ENCODE measurements around the gene ASCC3. TPM values are rescaled to one million over a fixed set of nuclear protein-coding genes. Genes with fewer than 3 reads are reported as not detected.

Gene ASCC3
- total RNA-seq, 1 donor from 2014 or later: 12.7 TPM

DNA sequence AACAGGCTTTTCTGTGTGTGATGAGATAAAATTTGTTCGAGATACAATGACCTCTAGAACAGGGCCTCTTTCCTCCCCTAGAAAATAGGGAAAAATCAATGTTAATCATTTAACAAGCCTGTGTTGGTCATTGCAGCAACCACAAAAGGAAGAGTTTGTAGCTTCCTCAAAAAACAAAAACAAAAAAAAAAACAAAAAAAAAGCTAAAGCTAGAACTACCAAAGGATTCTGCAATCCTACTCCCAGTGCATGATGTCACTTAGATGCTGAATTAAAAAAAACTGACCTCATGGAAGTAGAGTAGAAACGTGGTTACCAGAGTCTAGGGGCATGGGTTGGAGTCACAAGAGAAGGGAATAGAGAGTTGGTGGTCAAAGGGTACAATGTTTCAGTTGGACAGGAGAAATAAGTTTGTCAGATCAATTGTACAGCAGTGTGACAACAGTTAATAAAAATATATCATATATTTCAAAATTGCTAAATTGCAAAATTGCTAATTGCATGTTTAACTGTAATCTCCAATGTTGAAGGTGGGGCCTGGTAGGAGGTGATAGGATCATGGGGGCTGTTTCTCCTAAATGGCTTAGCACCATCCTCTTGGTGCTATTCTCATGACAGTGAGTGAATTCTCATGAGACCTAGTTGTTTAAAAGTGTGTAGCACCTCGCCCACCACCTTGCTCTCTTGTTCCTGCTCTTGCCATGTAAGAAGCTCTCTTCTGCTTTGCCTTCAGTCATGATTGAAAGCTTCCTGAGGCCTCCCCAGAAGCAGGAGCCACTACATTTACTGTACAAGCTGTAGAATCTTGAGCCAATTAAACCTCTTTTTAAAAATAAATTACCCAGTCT, 253.0 kb downstream of the ASCC3 start:
- Histone ChIP-seq H3K27ac (no peak overlapping the region), H3K36me3 (peaks cover 9 to 12% of the 10 kb centered on the region in 2 donors), H3K4me3 (no peak overlapping the region), H3K4me1 (no peaks in the 10 kb centered on the region), H3K27me3 (no peaks in the 10 kb centered on the region), H3K9me3 (no peaks in the 10 kb centered on the region)
- DNase-seq (ENCODE audit: low spot score in 2 of 2): no peak
- intact Hi-C loops (cut with DNase I): no loop called here
- TF ChIP-seq, protein P1, sequence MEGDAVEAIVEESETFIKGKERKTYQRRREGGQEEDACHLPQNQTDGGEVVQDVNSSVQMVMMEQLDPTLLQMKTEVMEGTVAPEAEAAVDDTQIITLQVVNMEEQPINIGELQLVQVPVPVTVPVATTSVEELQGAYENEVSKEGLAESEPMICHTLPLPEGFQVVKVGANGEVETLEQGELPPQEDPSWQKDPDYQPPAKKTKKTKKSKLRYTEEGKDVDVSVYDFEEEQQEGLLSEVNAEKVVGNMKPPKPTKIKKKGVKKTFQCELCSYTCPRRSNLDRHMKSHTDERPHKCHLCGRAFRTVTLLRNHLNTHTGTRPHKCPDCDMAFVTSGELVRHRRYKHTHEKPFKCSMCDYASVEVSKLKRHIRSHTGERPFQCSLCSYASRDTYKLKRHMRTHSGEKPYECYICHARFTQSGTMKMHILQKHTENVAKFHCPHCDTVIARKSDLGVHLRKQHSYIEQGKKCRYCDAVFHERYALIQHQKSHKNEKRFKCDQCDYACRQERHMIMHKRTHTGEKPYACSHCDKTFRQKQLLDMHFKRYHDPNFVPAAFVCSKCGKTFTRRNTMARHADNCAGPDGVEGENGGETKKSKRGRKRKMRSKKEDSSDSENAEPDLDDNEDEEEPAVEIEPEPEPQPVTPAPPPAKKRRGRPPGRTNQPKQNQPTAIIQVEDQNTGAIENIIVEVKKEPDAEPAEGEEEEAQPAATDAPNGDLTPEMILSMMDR (IDR thresholded peaks at IDR 0.05): no peak

DNA sequence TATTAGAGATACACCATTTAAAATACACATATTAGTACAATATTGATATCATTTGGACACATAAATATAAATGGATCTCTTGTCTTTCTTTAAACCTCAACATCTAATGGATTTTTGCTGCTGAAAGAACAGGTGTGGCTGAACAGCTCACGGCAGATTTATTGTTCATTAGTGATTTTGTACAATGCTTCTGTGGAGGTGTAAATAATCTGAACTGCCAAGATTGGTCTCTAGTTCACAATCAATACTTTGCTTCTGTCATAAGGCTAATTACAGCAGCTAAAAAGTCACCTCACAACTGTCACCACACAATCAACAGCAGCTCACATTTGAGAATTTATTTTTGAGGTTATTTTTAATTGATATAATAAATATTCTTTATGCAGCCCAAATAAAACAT, 254.4 kb downstream of the ASCC3 start:
- Histone ChIP-seq H3K27ac (no peak overlapping the region), H3K36me3 (peaks cover 15 to 17% of the 10 kb centered on the region in 2 donors), H3K4me3 (no peak overlapping the region), H3K9me3 (no peaks in the 10 kb centered on the region), H3K27me3 (no peaks in the 10 kb centered on the region), H3K4me1 (no peaks in the 10 kb centered on the region)
- DNase-seq (ENCODE audit: low spot score in 2 of 2): no peak
- intact Hi-C loops (cut with DNase I): no loop called here
- TF ChIP-seq, protein P1 (IDR thresholded peaks at IDR 0.05): no peak

DNA sequence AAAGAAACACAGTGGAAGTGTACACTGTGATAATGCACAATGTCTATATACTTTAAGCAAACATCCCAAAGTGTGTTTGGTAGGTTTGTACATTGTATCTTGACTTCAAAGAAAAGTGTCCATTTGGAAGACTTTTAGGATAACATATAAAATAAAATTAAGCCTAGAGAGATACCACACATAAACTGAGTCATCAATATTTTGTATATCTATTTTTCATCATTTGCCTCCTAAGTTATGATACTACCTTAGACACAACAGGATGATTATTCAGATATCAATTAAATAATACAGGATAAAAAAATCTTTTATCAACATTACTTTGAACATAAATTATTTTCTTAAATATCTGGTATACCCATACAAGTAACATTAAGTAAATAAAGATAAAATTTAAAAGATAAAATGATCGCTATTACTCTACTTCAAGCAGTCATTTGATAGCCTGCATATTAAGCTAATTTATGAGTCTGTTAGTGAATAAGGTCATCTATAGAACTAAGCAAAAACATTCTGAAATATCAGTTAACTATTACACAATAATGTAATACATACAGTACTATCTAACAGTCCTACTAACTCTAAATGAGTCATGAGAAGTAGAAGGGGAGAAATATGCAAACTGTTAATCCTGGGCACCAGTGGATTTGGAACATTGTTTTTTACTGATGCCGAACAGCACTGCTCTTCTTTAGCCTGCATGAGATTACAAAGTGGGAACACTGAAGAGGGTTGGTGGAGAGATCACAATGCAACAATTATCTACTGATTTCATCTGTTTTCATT, 258.0 kb downstream of the ASCC3 start:
- Histone ChIP-seq H3K4me1 (no peaks in the 10 kb centered on the region), H3K9me3 (no peaks in the 10 kb centered on the region), H3K27ac (no peak overlapping the region), H3K27me3 (no peaks in the 10 kb centered on the region), H3K4me3 (no peak overlapping the region), H3K36me3 (peaks cover 16 to 22% of the 10 kb centered on the region in 2 donors)
- TF ChIP-seq, protein P1 (IDR thresholded peaks at IDR 0.05): no peak
- no peak for DNase-seq (ENCODE audit: low spot score in 2 of 2)
- intact Hi-C loops (cut with DNase I): no loop called here

DNA sequence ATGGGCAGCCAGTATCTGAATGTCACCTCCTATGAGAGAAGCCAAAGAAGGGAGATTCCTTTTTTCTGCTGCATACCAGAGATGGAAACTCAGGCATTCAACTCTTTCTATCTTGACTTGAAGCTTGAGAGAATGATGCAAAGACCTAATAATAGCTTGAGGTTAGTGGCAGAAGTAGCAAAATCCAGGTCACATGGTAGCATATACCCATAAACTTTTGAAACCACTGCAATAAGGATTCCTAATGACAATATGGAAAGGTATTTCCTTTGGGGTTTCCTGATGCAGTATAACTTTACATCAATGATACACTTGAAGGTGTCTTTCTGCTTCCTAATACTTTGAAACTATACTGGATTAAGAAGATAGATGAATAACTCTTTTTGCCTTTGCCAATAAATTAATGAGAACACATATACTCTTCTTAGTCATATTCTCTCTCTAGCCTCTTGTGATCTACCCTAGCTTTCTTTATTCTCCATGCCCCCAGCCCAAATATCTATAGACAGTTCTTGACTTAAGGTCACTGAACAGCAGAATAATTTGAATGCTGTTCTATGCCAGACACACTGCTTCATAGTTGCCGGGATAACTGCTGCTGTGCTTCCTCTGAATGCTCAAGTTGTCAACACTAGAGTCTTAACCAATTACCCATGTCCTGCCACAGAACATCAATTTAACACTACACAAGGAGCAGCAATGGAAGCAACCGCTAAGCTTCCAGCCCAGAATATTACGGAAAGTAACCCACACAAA, 260.9 kb downstream of the ASCC3 start:
- Histone ChIP-seq H3K36me3 (peaks cover 11 to 17% of the 10 kb centered on the region in 2 donors), H3K9me3 (no peaks in the 10 kb centered on the region), H3K27ac (no peak overlapping the region), H3K4me1 (no peaks in the 10 kb centered on the region), H3K27me3 (no peaks in the 10 kb centered on the region), H3K4me3 (no peak overlapping the region)
- intact Hi-C loops (cut with DNase I): no loop called here
- TF ChIP-seq, protein P1 (IDR thresholded peaks at IDR 0.05): no peak
- no peak for DNase-seq (ENCODE audit: low spot score in 2 of 2)

DNA sequence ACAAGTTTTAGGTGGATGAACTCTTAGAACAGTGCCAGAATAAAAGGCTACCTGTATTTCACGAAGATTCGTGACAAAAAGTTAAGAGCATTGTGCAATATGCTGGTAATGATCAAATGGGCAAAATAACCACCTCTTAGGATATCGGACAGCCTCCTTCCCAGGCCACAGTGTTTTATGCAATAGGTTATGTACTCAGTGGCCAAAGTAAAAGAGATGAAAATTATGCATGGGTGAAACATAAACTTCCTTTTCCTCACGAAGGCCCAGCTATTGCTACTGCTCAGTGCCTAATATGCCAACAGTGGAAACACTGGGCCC, 262.8 kb downstream of the ASCC3 start:
- intact Hi-C loops (cut with DNase I): no loop called here
- TF ChIP-seq, protein P1 (IDR thresholded peaks at IDR 0.05): no peak
- H3K27ac ChIP-seq: no peak overlapping the region

More for the DNA sequence above, 262.8 kb downstream of the ASCC3 start:
- peaks cover 11 to 17% of the 10 kb centered on the region in 2 donors for H3K36me3 ChIP-seq
- no peaks in the 10 kb centered on the region for H3K27me3 ChIP-seq
- H3K9me3 ChIP-seq: no peaks in the 10 kb centered on the region
- H3K4me1 ChIP-seq: no peaks in the 10 kb centered on the region
- H3K4me3 ChIP-seq: no peak overlapping the region
- DNase-seq (ENCODE audit: low spot score in 2 of 2): no peak

All from ascending aorta (tissue), 2 donors.